WTC11 (cell line): ENCODE results near the gene TMEM45B. TPM values are rescaled to one million over a fixed set of nuclear protein-coding genes. Genes with fewer than 3 reads are reported as not detected.
"Not testable (repeated sequence)": the region's sequence is repeated elsewhere in the genome, so short reads cannot be mapped to it uniquely, and the experiment has no call there.

Source experiments
- ATAC-seq: fragments of 200-7000 bp; cut with Tn5 transposase; 2 replicates; pipeline ENCODE4 v1.10.0; 2021; ENCODE audit warnings: mild to moderate bottlenecking, moderate library complexity
- CTCF ChIA-PET: fragments of 300-600 bp; sonication (Branson Sonifier 250); formaldehyde crosslinking; loops from one replicate; lab custom pipeline; 2021; ENCODE audit warnings: antibody characterized with exemption; lab: Charles Lee
- POLR2A ChIA-PET: fragments of 350-600 bp; sonication (Branson Sonifier 250); formaldehyde crosslinking; loops from one replicate; lab custom pipeline; 2021; ENCODE audit warnings: antibody characterized with exemption; lab: Charles Lee
- DNase-seq: peaks from one replicate; pipeline ENCODE4 v3.0.0; 2021; ENCODE audit warnings: low spot score
- H3K27ac Mint-ChIP-seq: 2 replicates; pipeline ENCODE4 v1.8.0; 2021; ENCODE audit warnings: mixed read lengths
- H3K27me3 Mint-ChIP-seq: 2 replicates; pipeline ENCODE4 v1.8.0; 2021; ENCODE audit warnings: low read depth, mild to moderate bottlenecking, moderate library complexity, mixed read lengths
- H3K36me3 Mint-ChIP-seq: 2 replicates; pipeline ENCODE4 v1.8.0; 2021; ENCODE audit warnings: mixed read lengths
- H3K4me1 Mint-ChIP-seq: 2 replicates; pipeline ENCODE4 v1.8.0; 2022; ENCODE audit warnings: mixed read lengths
- H3K4me3 Mint-ChIP-seq: 2 replicates; pipeline ENCODE4 v1.8.0; 2021; ENCODE audit warnings: mild to moderate bottlenecking, moderate library complexity, mixed read lengths
- H3K9me3 Mint-ChIP-seq: 2 replicates; pipeline ENCODE4 v1.8.0; 2021; ENCODE audit warnings: mixed read lengths
- ATF2 ChIP-seq: sonication (generic); formaldehyde crosslinking; IDR thresholded peaks from 2 replicates; pipeline ENCODE4 v1.8.1; 2022; ENCODE audit warnings: low read depth, missing genetic modification reagents, borderline replicate concordance
- ATF3 ChIP-seq: sonication (generic); formaldehyde crosslinking; conservative IDR thresholded peaks from 2 replicates; pipeline ENCODE4 v1.8.1; 2022; ENCODE audit warnings: mild to moderate bottlenecking, missing genetic modification reagents
- CREB1 ChIP-seq: sonication (generic); formaldehyde crosslinking; IDR thresholded peaks from 2 replicates; pipeline ENCODE4 v1.8.0; 2023; ENCODE audit warnings: mild to moderate bottlenecking, missing genetic modification reagents
- CREM ChIP-seq: sonication (generic); formaldehyde crosslinking; IDR thresholded peaks from 2 replicates; pipeline ENCODE4 v1.8.1; 2022; ENCODE audit warnings: mild to moderate bottlenecking, missing genetic modification reagents, moderate library complexity
- E2F1 ChIP-seq: sonication (generic); formaldehyde crosslinking; IDR thresholded peaks from 2 replicates; pipeline ENCODE4 v1.8.0; 2022; ENCODE audit warnings: mild to moderate bottlenecking, missing genetic modification reagents
- ELF4 ChIP-seq: sonication (generic); formaldehyde crosslinking; IDR thresholded peaks from 2 replicates; pipeline ENCODE4 v1.8.1; 2022; ENCODE audit warnings: low read depth, mild to moderate bottlenecking, moderate library complexity, missing genetic modification reagents
- GRHL2 ChIP-seq: fragments of 250-450 bp; sonication (Bioruptor Pico); IDR thresholded peaks from 2 replicates; pipeline ENCODE4 v1.8.0; 2022; ENCODE audit warnings: mild to moderate bottlenecking, moderate library complexity; ENCODE audit not compliant: insufficient replicate concordance, severe bottlenecking
- IRF2 ChIP-seq: sonication (generic); formaldehyde crosslinking; IDR thresholded peaks from 2 replicates; pipeline ENCODE4 v1.8.0; 2022; ENCODE audit warnings: low read depth, missing genetic modification reagents, borderline replicate concordance
- JUN ChIP-seq: sonication (generic); formaldehyde crosslinking; IDR thresholded peaks from 2 replicates; pipeline ENCODE4 v1.8.0; 2023; ENCODE audit warnings: mild to moderate bottlenecking, missing genetic modification reagents
- NFYB ChIP-seq: sonication (generic); formaldehyde crosslinking; conservative IDR thresholded peaks from 2 replicates; pipeline ENCODE4 v1.8.0; 2022; ENCODE audit warnings: low read depth, missing genetic modification reagents
- OVOL2 ChIP-seq: fragments of 250-450 bp; sonication (Bioruptor Pico); IDR thresholded peaks from 2 replicates; pipeline ENCODE4 v1.9.0; 2021; ENCODE audit warnings: mild to moderate bottlenecking, borderline replicate concordance
- RELA ChIP-seq: sonication (generic); formaldehyde crosslinking; IDR thresholded peaks from 2 replicates; pipeline ENCODE4 v1.8.1; 2022; ENCODE audit warnings: missing genetic modification reagents, mild to moderate bottlenecking, borderline replicate concordance
- SMAD4 ChIP-seq: sonication (generic); formaldehyde crosslinking; IDR thresholded peaks from 2 replicates; pipeline ENCODE4 v1.8.0; 2022; ENCODE audit warnings: mild to moderate bottlenecking, missing genetic modification reagents
- SOX15 ChIP-seq: fragments of 250-450 bp; sonication (Bioruptor Pico); IDR thresholded peaks from 2 replicates; pipeline ENCODE4 v1.9.0; 2021; ENCODE audit warnings: mild to moderate bottlenecking
- TEAD4 ChIP-seq: sonication (generic); formaldehyde crosslinking; IDR thresholded peaks from 2 replicates; pipeline ENCODE4 v1.8.0; 2022; ENCODE audit warnings: mild to moderate bottlenecking, missing genetic modification reagents
- ZBTB21 ChIP-seq: sonication (generic); formaldehyde crosslinking; IDR thresholded peaks from 2 replicates; pipeline ENCODE4 v1.8.1; 2023; ENCODE audit warnings: mild to moderate bottlenecking, missing genetic modification reagents, borderline replicate concordance
- ZNF219 ChIP-seq: sonication (generic); formaldehyde crosslinking; IDR thresholded peaks from 2 replicates; pipeline ENCODE4 v1.8.0; 2023; ENCODE audit warnings: missing genetic modification reagents, mild to moderate bottlenecking, borderline replicate concordance
- ZNF423 ChIP-seq: fragments of 250-450 bp; sonication (Bioruptor Pico); IDR thresholded peaks from 2 replicates; pipeline ENCODE4 v2.1.2; 2022; ENCODE audit warnings: mild to moderate bottlenecking, moderate library complexity
- ZNF512 ChIP-seq: sonication (generic); formaldehyde crosslinking; IDR thresholded peaks from 2 replicates; pipeline ENCODE4 v1.8.1; 2022; ENCODE audit warnings: missing genetic modification reagents, borderline replicate concordance
- ZNF532 ChIP-seq: fragments of 250-450 bp; sonication (Bioruptor Pico); IDR thresholded peaks from 2 replicates; pipeline ENCODE4 v1.9.0; 2021; ENCODE audit warnings: mild to moderate bottlenecking, borderline replicate concordance
- total RNA-seq: library from RNA; stranded (reverse); gene quantifications from 3 replicates; pipeline ENCODE4 v1.2.3, GENCODE V29; 2021
- TF ChIP-seq, protein P1 (sequence below): sonication (generic); formaldehyde crosslinking; IDR thresholded peaks from 2 replicates; pipeline ENCODE4 v1.8.1; 2023; ENCODE audit warnings: mild to moderate bottlenecking, missing genetic modification reagents, moderate library complexity

TMEM45B gene
- total RNA-seq, 1 experiment from 2014 or later = 0.59 TPM

GRCh38 chr11:129792663-129793062, 23.0 kb upstream of the TMEM45B start (continued):
- TF ChIP-seq ATF3 (CRISPR knock-in tag) (no peak), GRHL2 (CRISPR knock-in tag) (no peak), ZBTB21 (CRISPR knock-in tag) (no peak), RELA (CRISPR knock-in tag) (no peak), IRF2 (no peak), TEAD4 (CRISPR knock-in tag) (no peak), JUN (CRISPR knock-in tag) (no peak), CREM (CRISPR knock-in tag) (no peak)
- TF ChIP-seq, protein P1, sequence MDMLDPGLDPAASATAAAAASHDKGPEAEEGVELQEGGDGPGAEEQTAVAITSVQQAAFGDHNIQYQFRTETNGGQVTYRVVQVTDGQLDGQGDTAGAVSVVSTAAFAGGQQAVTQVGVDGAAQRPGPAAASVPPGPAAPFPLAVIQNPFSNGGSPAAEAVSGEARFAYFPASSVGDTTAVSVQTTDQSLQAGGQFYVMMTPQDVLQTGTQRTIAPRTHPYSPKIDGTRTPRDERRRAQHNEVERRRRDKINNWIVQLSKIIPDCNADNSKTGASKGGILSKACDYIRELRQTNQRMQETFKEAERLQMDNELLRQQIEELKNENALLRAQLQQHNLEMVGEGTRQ (CRISPR knock-in tag) = no peak

DNA sequence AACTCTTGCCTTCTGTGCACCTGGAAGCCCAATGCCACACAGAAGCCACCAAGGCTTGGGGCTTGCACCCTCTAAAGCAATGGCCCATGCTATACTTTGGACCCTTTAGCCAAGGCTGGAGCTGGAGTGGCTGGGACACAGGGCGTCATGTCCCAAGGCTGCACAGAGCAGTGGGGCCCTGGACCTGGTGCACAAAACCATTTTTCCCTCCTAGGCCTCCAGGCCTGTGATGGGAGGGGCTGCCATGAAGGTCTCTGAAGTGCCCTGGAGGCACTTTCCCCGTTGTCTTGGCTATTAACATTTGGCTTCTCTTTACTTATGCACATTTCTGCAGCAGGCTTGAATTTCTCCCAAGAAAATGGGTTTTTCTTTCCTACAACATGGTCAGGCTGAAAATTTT, 20.6 kb upstream of the TMEM45B start:
- H3K36me3 Mint-ChIP-seq = peaks cover 18% of the 10 kb centered on the region
- peaks cover 17% of the 10 kb centered on the region for H3K27me3 Mint-ChIP-seq
- DNase-seq = no peak
- TF ChIP-seq JUN (CRISPR knock-in tag) (no peak), ZNF512 (CRISPR knock-in tag) (no peak), ZNF423 (CRISPR knock-in tag) (no peak), E2F1 (CRISPR knock-in tag) (no peak), ATF3 (CRISPR knock-in tag) (no peak), NFYB (CRISPR knock-in tag) (no peak), CREB1 (CRISPR knock-in tag) (no peak), ELF4 (CRISPR knock-in tag) (no peak), ZNF219 (CRISPR knock-in tag) (no peak), OVOL2 (CRISPR knock-in tag) (no peak)
- H3K9me3 Mint-ChIP-seq = peaks cover 63% of the 10 kb centered on the region
- no peak overlapping the region for H3K4me3 Mint-ChIP-seq
- CTCF ChIA-PET = no interaction called here
- ATAC-seq = no peak
- H3K4me1 Mint-ChIP-seq = no peaks in the 10 kb centered on the region
- POLR2A ChIA-PET = no interaction called here
- no peak overlapping the region for H3K27ac Mint-ChIP-seq

- DNase-seq (no peak), ATAC-seq (no peak)
- H3K9me3 Mint-ChIP-seq = peaks cover 79% of the 10 kb centered on the region
- peaks cover 2% of the 10 kb centered on the region; the same call in 1 of the 2 replicates for H3K4me1 Mint-ChIP-seq
- peaks cover 12% of the 10 kb centered on the region for H3K27me3 Mint-ChIP-seq
- H3K4me3 Mint-ChIP-seq = no peak overlapping the region
- POLR2A ChIA-PET = no interaction called here
- TF ChIP-seq ZNF532 (CRISPR knock-in tag) = no peak
- TF ChIP-seq CREM (CRISPR knock-in tag) = no peak
- TF ChIP-seq SMAD4 = no peak
- no peak for TF ChIP-seq CREB1 (CRISPR knock-in tag)
- TF ChIP-seq ATF2 = no peak
- TF ChIP-seq SOX15 (CRISPR knock-in tag) = no peak
- TF ChIP-seq ELF4 (CRISPR knock-in tag) = no peak
- TF ChIP-seq ZNF219 (CRISPR knock-in tag) = no peak
- H3K36me3 Mint-ChIP-seq = peaks cover 22% of the 10 kb centered on the region
- CTCF ChIA-PET = no interaction called here
- H3K27ac Mint-ChIP-seq = no peak overlapping the region
Observed at GRCh38 chr11:129798212-129798611, 17.4 kb upstream of the TMEM45B start.

GRCh38 chr11:129800162-129800561, 15.5 kb upstream of the TMEM45B start:
- peaks cover 16% of the 10 kb centered on the region for H3K36me3 Mint-ChIP-seq
- peaks cover 70% of the 10 kb centered on the region for H3K9me3 Mint-ChIP-seq
- H3K4me3 Mint-ChIP-seq, POLR2A ChIA-PET, CTCF ChIA-PET, H3K4me1 Mint-ChIP-seq, ATAC-seq, H3K27ac Mint-ChIP-seq, DNase-seq: not testable (repeated sequence)
- peaks cover 12% of the 10 kb centered on the region for H3K27me3 Mint-ChIP-seq
